ENCODE measurements around the gene TRIP12.

GRCh38 chr2:229903037-229903436 lies 18.8 kb downstream of the TRIP12 start:
- TF ChIP-seq CTCF (IDR thresholded peaks at IDR 0.05) (no peak), POLR2A (IDR thresholded peaks at IDR 0.05; ENCODE audit: low read depth) (no peak), EP300 (IDR thresholded peaks at IDR 0.05) (no peak)

All from esophagus muscularis mucosa (tissue), 4 donors.